GM12878 (cell line): ENCODE data around the gene KCTD6. TPM values are rescaled to one million over a fixed set of nuclear protein-coding genes. Genes with fewer than 3 reads are reported as not detected.

ENCODE experiments used
- ATAC-seq: fragments of 200-7000 bp; cut with Tn5 transposase; 3 replicates; pipeline ENCODE4 v1.9.1; 2020; ENCODE audit warnings: mild to moderate bottlenecking, moderate library complexity
- BruUV-seq: library from RNA; stranded (reverse); fragments of 400-500 nt; replicated peaks from 2 replicates; lab custom pipeline; 2021; lab: Mats Ljungman, UMichigan
- CTCF ChIA-PET: fragments of 300-600 bp; sonication (Branson Sonifier 250); formaldehyde crosslinking; extraction: SDS; loops from one replicate; lab custom pipeline; 2021; ENCODE audit warnings: inconsistent platforms; lab: Yijun Ruan, JAX
- POLR2A ChIA-PET: fragments of 350-600 bp; formaldehyde crosslinking; extraction: SDS; loops from one replicate; lab custom pipeline; 2021; ENCODE audit warnings: inconsistent platforms; lab: Charles Lee
- RAD21 ChIA-PET: fragments of 300-600 bp; sonication (Branson Sonifier 250); formaldehyde crosslinking; loops from one replicate; lab custom pipeline; 2023; ENCODE audit warnings: antibody characterized with exemption; ENCODE audit not compliant: unreplicated experiment; lab: Charles Lee
- SMC1A ChIA-PET: fragments of 300-600 bp; sonication (Branson Sonifier 250); formaldehyde crosslinking; loops from one replicate; lab custom pipeline; 2023; ENCODE audit not compliant: unreplicated experiment, uncharacterized antibody; lab: Charles Lee
- DNase-seq: peaks from one replicate; pipeline ENCODE4 v3.0.0-alpha.2; 2011; ENCODE audit warnings: low read depth, low spot score
- FAIRE-seq: peaks from 3 replicates; lab custom pipeline; 2011; peaks lifted over from hg19 to GRCh38; lab: Jason Lieb, UNC
- H2AFZ ChIP-seq: 2 replicates; pipeline ENCODE4 v1.6.0; 2011; ENCODE audit warnings: low read depth, low read length, control low read depth; ENCODE audit not compliant: control insufficient read depth
- H3K27ac ChIP-seq: 2 replicates; pipeline ENCODE4 v1.5.1; 2011; ENCODE audit warnings: control low read depth; ENCODE audit not compliant: control insufficient read depth, insufficient read depth
- H3K27me3 ChIP-seq, 2 experiments: replicated peaks in 1 of 2; 2 replicates each; pipeline versions ENCODE4 v1.6.0 to v1.6.1; 2011; ENCODE audit warnings: low read length in 1 of 2; ENCODE audit not compliant: control insufficient read depth in 2 of 2, insufficient read depth in 2 of 2
- H3K36me3 ChIP-seq, 2 experiments: 2 replicates each; pipeline ENCODE4 v1.5.1; 2011; ENCODE audit warnings: low read length in 1 of 2; ENCODE audit not compliant: control insufficient read depth in 2 of 2, insufficient read depth in 2 of 2
- H3K4me1 ChIP-seq: 2 replicates; pipeline ENCODE4 v1.6.1; 2011; ENCODE audit warnings: mild to moderate bottlenecking, low read length, moderate library complexity, mixed read lengths; ENCODE audit not compliant: control insufficient read depth, insufficient read depth
- H3K4me2 ChIP-seq: 2 replicates; pipeline ENCODE4 v1.6.0; 2011; ENCODE audit warnings: control low read depth; ENCODE audit not compliant: control insufficient read depth, insufficient read depth
- H3K4me3 ChIP-seq: fragments of 200-600 bp; sonication (generic); 2 replicates; pipeline ENCODE4 v1.5.1; 2016
- H3K79me2 ChIP-seq: 2 replicates; pipeline ENCODE4 v1.6.0; 2011; ENCODE audit warnings: low read length; ENCODE audit not compliant: control insufficient read depth, insufficient read depth
- H3K9ac ChIP-seq: 2 replicates; pipeline ENCODE4 v1.8.0; 2011; ENCODE audit warnings: low read length, control low read depth, mixed read lengths; ENCODE audit not compliant: control insufficient read depth, insufficient read depth
- H3K9me3 ChIP-seq: replicated peaks from 3 replicates; pipeline ENCODE4 v1.5.1; 2011; ENCODE audit warnings: mild to moderate bottlenecking, low read length; ENCODE audit not compliant: control insufficient read depth, insufficient read depth
- H4K20me1 ChIP-seq: 2 replicates; pipeline ENCODE4 v1.6.0; 2011; ENCODE audit not compliant: control insufficient read depth, insufficient read depth
- BMI1 ChIP-seq: fragments of 450-650 bp; IDR thresholded peaks from 2 replicates; pipeline ENCODE4 v1.6.1; 2016; ENCODE audit warnings: mild to moderate bottlenecking, moderate library complexity, borderline replicate concordance
- CHD4 ChIP-seq: fragments of 200-600 bp; sonication (generic); IDR thresholded peaks from 2 replicates; pipeline ENCODE4 v1.6.1; 2016; ENCODE audit warnings: mild to moderate bottlenecking
- CREB1 ChIP-seq: IDR thresholded peaks from 2 replicates; pipeline ENCODE4 v1.6.1; 2012; ENCODE audit warnings: low read depth, mild to moderate bottlenecking, inconsistent platforms
- DPF2 ChIP-seq: fragments of 450-650 bp; IDR thresholded peaks from 2 replicates; pipeline ENCODE4 v1.6.1; 2017; ENCODE audit warnings: mild to moderate bottlenecking
- EP300 ChIP-seq, 2 experiments: fragments of 150-350 bp in 1 of 2; IDR thresholded peaks; 2 replicates each; pipeline ENCODE4 v1.6.1; 2011 to 2012; ENCODE audit warnings: low read depth in 2 of 2, low read length in 2 of 2, borderline replicate concordance in 1 of 2, improper control_type of control experiment in 1 of 2, inconsistent platforms in 1 of 2; ENCODE audit not compliant: control insufficient read depth in 1 of 2
- IKZF2 ChIP-seq, 2 experiments: fragments of 450-650 bp; IDR thresholded peaks; 2 replicates each; pipeline ENCODE4 v1.6.1; 2017; ENCODE audit warnings: mild to moderate bottlenecking in 2 of 2, moderate library complexity in 2 of 2
- IRF4 ChIP-seq: IDR thresholded peaks from 2 replicates; pipeline ENCODE4 v1.6.1; 2011; ENCODE audit warnings: low read depth, low read length
- JUNB ChIP-seq: IDR thresholded peaks from 2 replicates; pipeline ENCODE4 v1.6.1; 2016; ENCODE audit warnings: antibody characterized with exemption, mild to moderate bottlenecking
- MEF2A ChIP-seq: IDR thresholded peaks from 2 replicates; pipeline ENCODE4 v1.6.1; 2011; ENCODE audit warnings: low read depth, mild to moderate bottlenecking, low read length, moderate library complexity; ENCODE audit not compliant: insufficient read depth
- MTA2 ChIP-seq: fragments of 450-650 bp; IDR thresholded peaks from 2 replicates; pipeline ENCODE4 v1.6.1; 2016; ENCODE audit warnings: low read depth, mild to moderate bottlenecking, moderate library complexity
- RAD51 ChIP-seq: fragments of 450-650 bp; IDR thresholded peaks from 2 replicates; pipeline ENCODE4 v1.6.1; 2016; ENCODE audit warnings: moderate library complexity, mild to moderate bottlenecking, inconsistent platforms
- RCOR1 ChIP-seq: conservative IDR thresholded peaks from 2 replicates; pipeline ENCODE4 v1.6.1; 2012; ENCODE audit warnings: low read depth, low read length, improper control_type of control experiment
- RELA ChIP-seq: fragments of 450-650 bp; IDR thresholded peaks from 2 replicates; pipeline ENCODE4 v1.8.0; 2014; ENCODE audit warnings: borderline replicate concordance; ENCODE audit not compliant: partially characterized antibody
- RFX5 ChIP-seq: IDR thresholded peaks from 2 replicates; pipeline ENCODE4 v1.6.1; 2011; ENCODE audit warnings: low read depth, low read length, improper control_type of control experiment
- SP1 ChIP-seq: IDR thresholded peaks from one replicate; pipeline ENCODE4 v1.6.1; 2011; ENCODE audit warnings: low read depth, low read length
- WGBS: methylation state at CpG from one replicate; pipeline ENCODE4 v1.1.6; 2016; ENCODE audit warnings: low lambda C conversion rate; ENCODE audit not compliant: insufficient replicate concordance, insufficient coverage; ENCODE audit errors: missing lambda C conversion rate; 5-methylcytosine and 5-hydroxymethylcytosine counted together
- in situ Hi-C: fragments of 300-500 bp; cut with MboI; formaldehyde crosslinking; loops from 9 replicates; pipeline ENCODE4 v1.14.3; 2018; ENCODE audit warnings: mixed read lengths
- intact Hi-C: fragments of 100-400 bp; cut with micrococcal nuclease; formaldehyde crosslinking; loops from one replicate; pipeline ENCODE4 v1.14.2; 2022; ENCODE audit not compliant: unreplicated experiment
- polyA plus RNA-seq, 11 experiments: library from polyadenylated mRNA; depleted of rRNA in 4 of 11; unstranded in 6 of 11; stranded (reverse) in 5 of 11; fragments of >200 nt; fragmentation: Nextera tagmentation in 4 of 11; fragmentation: Illumina TruSeq in 1 of 11; extraction: Ambion mirVana in 4 of 11; extraction: Trizol in 1 of 11; gene quantifications; 1 replicate in 1 of 11; 2 replicates in 10 of 11; pipeline versions ENCODE4 v1.2.1 to v1.2.3, GENCODE V29; 2011 to 2016; ENCODE audit warnings: inconsistent platforms in 2 of 11, missing spikeins in 2 of 11, low read depth in 1 of 11
- total RNA-seq, 4 experiments: library from RNA; depleted of rRNA in 3 of 4; stranded (reverse); fragments of >200 nt in 3 of 4; fragmentation: Illumina TruSeq in 1 of 4; extraction: Trizol in 1 of 4; gene quantifications; 2 replicates each; pipeline versions ENCODE4 v1.2.1 to v1.2.3, GENCODE V29; 2013 to 2021
- TF ChIP-seq, protein P1 (sequence below): fragments of 450-650 bp; IDR thresholded peaks from 2 replicates; pipeline ENCODE4 v1.6.1; 2017; ENCODE audit warnings: low read depth, mild to moderate bottlenecking, moderate library complexity

The KCTD6 gene
- total and polyA plus RNA-seq, 10 of the 15 experiments (the other 5 are each of a cell fraction or from before 2014, with no cell fraction given), result 5.2 to 10.7 (median 8.7) TPM

DNA sequence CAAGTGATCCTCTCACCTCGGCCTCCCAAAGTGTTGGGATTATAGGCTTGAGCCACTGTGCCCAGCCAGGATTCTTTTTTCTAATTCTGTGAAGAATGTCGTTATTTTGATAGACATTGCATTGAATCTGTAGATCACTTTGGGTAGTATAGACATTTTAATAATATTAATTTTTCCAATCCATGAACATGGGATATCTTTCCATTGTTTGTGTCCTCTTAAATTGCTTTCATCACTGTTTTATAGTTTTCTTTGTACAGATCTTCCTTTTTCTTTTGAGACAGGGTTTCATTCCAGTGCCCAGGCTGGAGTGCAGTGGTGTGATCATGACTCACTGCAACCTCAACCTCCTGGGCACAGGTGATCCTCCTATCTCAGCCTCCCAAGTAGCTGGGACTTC is 11.6 kb upstream of the KCTD6 start:
- no peak overlapping the region for H2AFZ ChIP-seq
- H3K9me3 ChIP-seq, result no peaks in the 10 kb centered on the region; the same call in 2 of the 3 replicates
- H3K4me2 ChIP-seq, result no peak overlapping the region
- H4K20me1 ChIP-seq, result no peaks in the 10 kb centered on the region
- DNase-seq (no peak), ATAC-seq (no peak)
- H3K4me3 ChIP-seq, result no peak overlapping the region
- CTCF ChIA-PET, result no interaction called here
- no peaks in the 10 kb centered on the region for H3K79me2 ChIP-seq
- no peaks in the 10 kb centered on the region; a peak in 1 of 4 replicates for H3K27me3 ChIP-seq
- H3K9ac ChIP-seq, result no peak overlapping the region
- POLR2A ChIA-PET, result interaction anchor here (0.8 kb wide), 1 partner anchor 24 kb away, joined by 3 read pairs; no protein-coding TSS in a partner anchor
- SMC1A ChIA-PET, result no interaction called here
- no peaks in the 10 kb centered on the region for H3K36me3 ChIP-seq
- RAD21 ChIA-PET, result no interaction called here
- BruUV-seq, result no TSS peak
- WGBS, result 15% methylated on average over 2 of the region's 2 CpGs
- H3K27ac ChIP-seq, result no peak overlapping the region
- in situ Hi-C loops, result no loop called here
- no peak for TF ChIP-seq JUNB
- no peak for TF ChIP-seq CHD4
- TF ChIP-seq SP1, result no peak
- TF ChIP-seq RAD51, result no peak
- TF ChIP-seq RFX5, result no peak
- TF ChIP-seq IRF4, result no peak
- no peak for TF ChIP-seq DPF2
- TF ChIP-seq, all 136 proteins: peak for 0
- no peaks in the 10 kb centered on the region for H3K4me1 ChIP-seq
- FAIRE-seq, result no peak
- intact Hi-C loops, result no loop called here

DNA sequence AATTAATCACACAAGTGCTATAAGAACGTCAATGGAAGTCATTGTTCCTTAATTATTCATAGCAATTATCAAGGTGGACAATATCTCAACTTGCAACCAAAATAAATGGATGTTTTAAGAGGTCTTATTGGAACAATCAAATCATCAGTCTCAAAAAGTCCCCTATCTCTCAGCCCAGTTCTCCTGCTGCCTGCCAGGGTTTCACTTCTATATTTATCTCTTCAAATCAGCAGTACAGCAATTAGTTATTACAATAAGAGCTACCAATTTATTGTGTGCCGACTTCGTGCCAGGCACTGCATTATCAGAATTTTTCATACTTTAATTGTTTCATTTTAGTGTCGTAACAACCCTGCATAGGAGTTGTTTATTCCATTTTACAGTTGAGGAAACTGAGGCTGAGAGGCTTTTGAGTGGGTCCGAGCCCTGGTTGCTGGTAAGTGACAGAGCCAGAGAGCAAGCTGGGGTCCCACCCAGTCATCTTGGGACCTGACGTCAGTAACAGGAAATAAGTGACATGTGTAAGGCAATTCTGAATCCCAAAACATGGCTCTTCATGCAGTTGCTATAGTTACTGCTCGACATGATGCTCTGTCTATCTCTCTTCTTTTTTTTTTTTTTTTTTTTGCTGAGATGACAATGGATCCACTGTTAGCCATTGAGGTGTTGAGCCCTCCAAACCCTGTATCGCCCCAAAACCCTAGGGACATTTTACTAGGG is 8.8 kb upstream of the KCTD6 start:
- CTCF ChIA-PET, result interaction anchor here (1.7 to 2.3 kb wide), 2 partner anchors 9 to 19 kb away, joined by 4 to 9 read pairs; partner anchors contain the start of gene KCTD6
- no peak overlapping the region for H3K4me3 ChIP-seq
- H3K9ac ChIP-seq, result no peak overlapping the region
- POLR2A ChIA-PET, result interaction anchor here (1.1 kb wide), 1 partner anchor 176 kb away, joined by 3 read pairs; the partner anchor contains the start of gene HTD2
- no peaks in the 10 kb centered on the region for H3K79me2 ChIP-seq
- no peak for DNase-seq
- no peak overlapping the region for H2AFZ ChIP-seq
- no peaks in the 10 kb centered on the region; the same call in 2 of the 3 replicates for H3K9me3 ChIP-seq
- H4K20me1 ChIP-seq, result no peaks in the 10 kb centered on the region
- WGBS, result 4% methylated on average over 8 of the region's 8 CpGs
- SMC1A ChIA-PET, result interaction anchor here (0.7 to 1.1 kb wide), 4 partner anchors 18 to 158 kb away, joined by 3 read pairs; no protein-coding TSS in a partner anchor
- BruUV-seq, result no TSS peak
- no peak overlapping the region for H3K4me2 ChIP-seq
- no peaks in the 10 kb centered on the region for H3K4me1 ChIP-seq
- peak; percentile 52 for FAIRE-seq
- ATAC-seq, result peak; percentile 77
- peaks cover 0 to 1% of the 10 kb centered on the region in 2 experiments; a peak in 3 of 4 replicates for H3K27me3 ChIP-seq
- RAD21 ChIA-PET, result interaction anchor here (0.8 to 1.3 kb wide), 2 partner anchors 19 to 176 kb away, joined by 3 read pairs; partner anchors contain the start of gene HTD2
- in situ Hi-C loops, result no loop called here
- H3K36me3 ChIP-seq, result no peaks in the 10 kb centered on the region
- H3K27ac ChIP-seq, result no peak overlapping the region
- intact Hi-C loops, result no loop called here
- TF ChIP-seq DPF2 (0 out of 2 replicates have a peak, but pooled peaks have one; percentile 35), RELA (no peak), CREB1 (peak; percentile 33; the same call in 1 of the 2 replicates), EP300 (IDR thresholded peaks at IDR 0.05; ENCODE audit: borderline replicate concordance in 1 of 2, control insufficient read depth in 1 of 2, low read depth in 2 of 2, low read length in 2 of 2) (0 out of 4 replicates have a peak, but pooled peaks of 1 of the 2 experiments have one; percentile 9), MTA2 (peak; percentile 64), IKZF2 (IDR thresholded peaks at IDR 0.05) (peak in 1 of 2 experiments; percentile 29; a peak in 1 of 4 replicates), RCOR1 (no peak), MEF2A (no peak), BMI1 (peak; percentile 67), JUNB (peak; percentile 49)
- TF ChIP-seq, protein P1, sequence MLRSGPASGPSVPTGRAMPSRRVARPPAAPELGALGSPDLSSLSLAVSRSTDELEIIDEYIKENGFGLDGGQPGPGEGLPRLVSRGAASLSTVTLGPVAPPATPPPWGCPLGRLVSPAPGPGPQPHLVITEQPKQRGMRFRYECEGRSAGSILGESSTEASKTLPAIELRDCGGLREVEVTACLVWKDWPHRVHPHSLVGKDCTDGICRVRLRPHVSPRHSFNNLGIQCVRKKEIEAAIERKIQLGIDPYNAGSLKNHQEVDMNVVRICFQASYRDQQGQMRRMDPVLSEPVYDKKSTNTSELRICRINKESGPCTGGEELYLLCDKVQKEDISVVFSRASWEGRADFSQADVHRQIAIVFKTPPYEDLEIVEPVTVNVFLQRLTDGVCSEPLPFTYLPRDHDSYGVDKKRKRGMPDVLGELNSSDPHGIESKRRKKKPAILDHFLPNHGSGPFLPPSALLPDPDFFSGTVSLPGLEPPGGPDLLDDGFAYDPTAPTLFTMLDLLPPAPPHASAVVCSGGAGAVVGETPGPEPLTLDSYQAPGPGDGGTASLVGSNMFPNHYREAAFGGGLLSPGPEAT, result no peak
